GM19043 (cell line): ENCODE measurements around the gene CYP21A2.
"Not testable (repeated sequence)": the region's sequence is repeated elsewhere in the genome, so short reads cannot be mapped to it uniquely, and the experiment has no call there.

ENCODE experiments used
- ATAC-seq: cut with Tn5 transposase; IDR thresholded peaks from one replicate; pipeline ENCODE4 v1.9.1; 2021; ENCODE audit warnings: low read depth; ENCODE audit not compliant: unreplicated experiment

Gene CYP21A2

DNA sequence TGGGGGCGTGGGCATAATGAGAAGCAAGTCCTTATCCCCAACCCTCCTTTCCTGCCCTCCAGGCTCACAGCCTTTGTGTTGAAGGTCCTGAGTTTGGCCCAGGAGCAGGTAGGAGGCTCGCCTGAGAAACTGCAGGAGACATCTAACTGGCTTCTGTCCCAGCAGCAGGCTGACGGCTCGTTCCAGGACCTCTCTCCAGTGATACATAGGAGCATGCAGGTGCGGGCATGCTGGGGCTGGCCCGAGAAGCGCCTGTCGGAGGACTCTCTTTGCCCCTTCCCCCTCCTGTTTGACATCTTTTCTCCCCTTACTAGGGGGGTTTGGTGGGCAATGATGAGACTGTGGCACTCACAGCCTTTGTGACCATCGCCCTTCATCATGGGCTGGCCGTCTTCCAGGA is 9.6 kb upstream of the CYP21A2 start:
- not testable (repeated sequence) for ATAC-seq

DNA sequence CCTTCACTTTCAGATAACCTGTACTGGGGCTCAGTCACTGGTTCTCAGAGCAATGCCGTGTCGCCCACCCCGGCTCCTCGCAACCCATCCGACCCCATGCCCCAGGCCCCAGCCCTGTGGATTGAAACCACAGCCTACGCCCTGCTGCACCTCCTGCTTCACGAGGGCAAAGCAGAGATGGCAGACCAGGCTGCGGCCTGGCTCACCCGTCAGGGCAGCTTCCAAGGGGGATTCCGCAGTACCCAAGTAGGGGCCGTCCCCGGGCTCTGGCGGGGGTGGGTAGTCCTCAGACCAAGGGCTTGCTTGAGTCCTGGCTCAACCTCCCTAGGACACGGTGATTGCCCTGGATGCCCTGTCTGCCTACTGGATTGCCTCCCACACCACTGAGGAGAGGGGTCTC is 8.7 kb upstream of the CYP21A2 start:
- ATAC-seq = not testable (repeated sequence)

DNA sequence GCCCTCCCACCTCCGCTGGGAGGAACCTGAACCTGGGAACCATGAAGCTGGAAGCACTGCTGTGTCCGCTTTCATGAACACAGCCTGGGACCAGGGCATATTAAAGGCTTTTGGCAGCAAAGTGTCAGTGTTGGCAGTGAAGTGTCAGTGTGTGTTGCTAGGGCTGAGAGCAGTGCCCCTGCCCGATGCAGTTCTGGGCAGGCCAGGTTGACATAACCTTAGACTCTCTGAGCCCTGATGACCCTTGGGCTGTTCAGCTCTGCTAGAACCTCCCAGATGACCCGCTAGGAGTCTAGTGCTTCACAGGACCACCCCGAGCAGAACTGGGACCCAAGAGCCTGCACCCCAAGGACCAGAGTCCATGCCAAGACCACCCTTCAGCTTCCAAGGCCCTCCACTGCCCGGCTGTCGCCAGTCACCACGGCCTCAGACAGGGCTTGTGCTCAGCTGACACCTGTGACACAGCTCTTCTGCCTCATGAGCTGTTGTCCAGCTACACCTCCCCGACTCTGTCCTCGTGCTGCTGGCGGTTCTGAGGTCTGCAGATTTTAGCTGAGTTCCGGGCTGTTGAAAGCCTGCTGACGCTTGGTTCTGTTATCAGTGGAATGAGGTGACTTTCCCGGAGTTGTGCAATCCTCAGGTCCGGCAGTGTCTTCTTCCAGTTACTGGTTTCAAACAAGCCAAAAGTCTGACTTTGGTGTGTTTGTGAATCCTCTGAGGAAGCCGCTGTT is 2.8 kb upstream of the CYP21A2 start:
- not testable (repeated sequence) for ATAC-seq

DNA sequence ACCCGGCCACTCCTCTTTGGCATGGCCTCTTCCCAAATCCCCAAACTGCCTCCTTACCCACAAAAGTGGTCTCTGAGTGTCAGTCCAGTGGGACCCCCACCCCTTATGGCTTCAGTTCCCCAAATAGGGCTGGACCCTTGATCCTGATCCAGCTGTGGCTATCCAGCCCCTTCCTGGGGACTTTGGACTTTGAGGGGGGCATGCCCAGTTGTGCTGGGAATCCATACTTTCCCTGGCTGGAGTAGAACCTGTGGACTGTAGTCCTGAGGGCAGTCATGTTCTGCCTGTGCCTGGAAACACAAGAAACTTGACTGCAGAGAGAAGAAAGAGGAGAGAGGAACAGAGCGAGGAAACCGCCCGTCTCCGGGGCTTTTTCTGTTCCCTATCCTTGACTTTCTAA is 1.1 kb upstream of the CYP21A2 start:
- ATAC-seq = not testable (repeated sequence)

DNA sequence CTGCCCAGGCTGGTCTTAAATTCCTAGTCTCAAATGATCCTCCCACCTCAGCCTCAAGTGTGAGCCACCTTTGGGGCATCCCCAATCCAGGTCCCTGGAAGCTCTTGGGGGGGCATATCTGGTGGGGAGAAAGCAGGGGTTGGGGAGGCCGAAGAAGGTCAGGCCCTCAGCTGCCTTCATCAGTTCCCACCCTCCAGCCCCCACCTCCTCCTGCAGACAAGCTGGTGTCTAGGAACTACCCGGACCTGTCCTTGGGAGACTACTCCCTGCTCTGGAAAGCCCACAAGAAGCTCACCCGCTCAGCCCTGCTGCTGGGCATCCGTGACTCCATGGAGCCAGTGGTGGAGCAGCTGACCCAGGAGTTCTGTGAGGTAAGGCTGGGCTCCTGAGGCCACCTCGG is 663 bp downstream of the CYP21A2 start:
- not testable (repeated sequence) for ATAC-seq

DNA sequence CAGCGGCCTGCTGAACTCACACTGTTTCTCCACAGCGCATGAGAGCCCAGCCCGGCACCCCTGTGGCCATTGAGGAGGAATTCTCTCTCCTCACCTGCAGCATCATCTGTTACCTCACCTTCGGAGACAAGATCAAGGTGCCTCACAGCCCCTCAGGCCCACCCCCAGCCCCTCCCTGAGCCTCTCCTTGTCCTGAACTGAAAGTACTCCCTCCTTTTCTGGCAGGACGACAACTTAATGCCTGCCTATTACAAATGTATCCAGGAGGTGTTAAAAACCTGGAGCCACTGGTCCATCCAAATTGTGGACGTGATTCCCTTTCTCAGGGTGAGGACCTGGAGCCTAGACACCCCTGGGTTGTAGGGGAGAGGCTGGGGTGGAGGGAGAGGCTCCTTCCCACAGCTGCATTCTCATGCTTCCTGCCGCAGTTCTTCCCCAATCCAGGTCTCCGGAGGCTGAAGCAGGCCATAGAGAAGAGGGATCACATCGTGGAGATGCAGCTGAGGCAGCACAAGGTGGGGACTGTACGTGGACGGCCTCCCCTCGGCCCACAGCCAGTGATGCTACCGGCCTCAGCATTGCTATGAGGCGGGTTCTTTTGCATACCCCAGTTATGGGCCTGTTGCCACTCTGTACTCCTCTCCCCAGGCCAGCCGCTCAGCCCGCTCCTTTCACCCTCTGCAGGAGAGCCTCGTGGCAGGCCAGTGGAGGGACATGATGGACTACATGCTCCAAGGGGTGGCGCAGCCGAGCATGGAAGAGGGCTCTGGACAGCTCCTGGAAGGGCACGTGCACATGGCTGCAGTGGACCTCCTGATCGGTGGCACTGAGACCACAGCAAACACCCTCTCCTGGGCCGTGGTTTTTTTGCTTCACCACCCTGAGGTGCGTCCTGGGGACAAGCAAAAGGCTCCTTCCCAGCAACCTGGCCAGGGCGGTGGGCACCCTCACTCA is 1.4 kb downstream of the CYP21A2 start:
- ATAC-seq = not testable (repeated sequence)

DNA sequence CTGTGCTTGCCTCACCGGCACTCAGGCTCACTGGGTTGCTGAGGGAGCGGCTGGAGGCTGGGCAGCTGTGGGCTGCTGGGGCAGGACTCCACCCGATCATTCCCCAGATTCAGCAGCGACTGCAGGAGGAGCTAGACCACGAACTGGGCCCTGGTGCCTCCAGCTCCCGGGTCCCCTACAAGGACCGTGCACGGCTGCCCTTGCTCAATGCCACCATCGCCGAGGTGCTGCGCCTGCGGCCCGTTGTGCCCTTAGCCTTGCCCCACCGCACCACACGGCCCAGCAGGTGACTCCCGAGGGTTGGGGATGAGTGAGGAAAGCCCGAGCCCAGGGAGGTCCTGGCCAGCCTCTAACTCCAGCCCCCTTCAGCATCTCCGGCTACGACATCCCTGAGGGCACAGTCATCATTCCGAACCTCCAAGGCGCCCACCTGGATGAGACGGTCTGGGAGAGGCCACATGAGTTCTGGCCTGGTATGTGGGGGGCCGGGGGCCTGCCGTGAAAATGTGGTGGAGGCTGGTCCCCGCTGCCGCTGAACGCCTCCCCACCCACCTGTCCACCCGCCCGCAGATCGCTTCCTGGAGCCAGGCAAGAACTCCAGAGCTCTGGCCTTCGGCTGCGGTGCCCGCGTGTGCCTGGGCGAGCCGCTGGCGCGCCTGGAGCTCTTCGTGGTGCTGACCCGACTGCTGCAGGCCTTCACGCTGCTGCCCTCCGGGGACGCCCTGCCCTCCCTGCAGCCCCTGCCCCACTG is 2.3 kb downstream of the CYP21A2 start:
- not testable (repeated sequence) for ATAC-seq

DNA sequence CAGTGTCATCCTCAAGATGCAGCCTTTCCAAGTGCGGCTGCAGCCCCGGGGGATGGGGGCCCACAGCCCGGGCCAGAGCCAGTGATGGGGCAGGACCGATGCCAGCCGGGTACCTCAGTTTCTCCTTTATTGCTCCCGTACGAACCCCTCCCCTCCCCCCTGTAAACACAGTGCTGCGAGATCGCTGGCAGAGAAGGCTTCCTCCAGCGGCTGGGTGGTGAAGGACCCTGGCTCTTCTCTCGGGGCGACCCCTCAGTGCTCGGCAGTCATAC is 2.8 kb downstream of the CYP21A2 start:
- not testable (repeated sequence) for ATAC-seq

DNA sequence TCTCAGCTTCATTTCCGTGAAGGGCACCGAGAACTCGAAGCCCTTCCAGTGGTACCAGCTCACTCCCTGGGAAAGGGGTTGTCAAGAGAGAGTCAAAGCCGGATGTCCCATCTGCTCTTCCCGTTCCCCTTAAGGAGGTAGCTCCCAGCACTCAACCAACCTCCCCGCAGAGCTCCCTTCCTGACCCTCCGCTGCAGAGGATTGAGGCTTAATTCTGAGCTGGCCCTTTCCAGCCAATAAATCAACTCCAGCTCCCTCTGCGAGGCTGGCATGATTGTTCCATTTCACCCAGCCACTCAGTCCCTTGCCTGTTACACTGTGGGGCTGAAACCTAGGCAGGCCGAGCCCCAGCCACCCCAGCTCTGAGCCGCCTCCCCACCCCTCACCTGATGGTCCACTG is 3.2 kb downstream of the CYP21A2 start:
- not testable (repeated sequence) for ATAC-seq

DNA sequence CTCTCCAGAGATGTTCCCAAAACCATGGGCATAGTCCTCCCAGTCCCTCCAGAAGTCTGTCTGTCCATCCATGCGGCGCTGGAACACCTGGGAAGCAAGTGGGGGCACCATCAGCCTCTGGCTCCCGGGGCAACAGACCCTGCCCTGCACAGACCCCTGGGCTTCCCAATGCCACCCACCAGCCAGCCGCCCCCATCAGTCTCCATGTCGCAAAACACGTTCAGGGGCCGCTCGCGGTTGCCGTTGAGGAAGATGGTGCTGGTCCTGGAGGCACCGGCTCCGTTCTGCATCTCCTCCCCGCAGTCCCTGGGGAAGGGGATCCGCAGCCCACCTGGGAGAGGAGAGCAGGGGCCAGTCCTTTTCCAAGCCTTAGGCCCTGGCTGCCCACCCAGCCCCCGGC is 4.1 kb downstream of the CYP21A2 start:
- ATAC-seq = not testable (repeated sequence)

DNA sequence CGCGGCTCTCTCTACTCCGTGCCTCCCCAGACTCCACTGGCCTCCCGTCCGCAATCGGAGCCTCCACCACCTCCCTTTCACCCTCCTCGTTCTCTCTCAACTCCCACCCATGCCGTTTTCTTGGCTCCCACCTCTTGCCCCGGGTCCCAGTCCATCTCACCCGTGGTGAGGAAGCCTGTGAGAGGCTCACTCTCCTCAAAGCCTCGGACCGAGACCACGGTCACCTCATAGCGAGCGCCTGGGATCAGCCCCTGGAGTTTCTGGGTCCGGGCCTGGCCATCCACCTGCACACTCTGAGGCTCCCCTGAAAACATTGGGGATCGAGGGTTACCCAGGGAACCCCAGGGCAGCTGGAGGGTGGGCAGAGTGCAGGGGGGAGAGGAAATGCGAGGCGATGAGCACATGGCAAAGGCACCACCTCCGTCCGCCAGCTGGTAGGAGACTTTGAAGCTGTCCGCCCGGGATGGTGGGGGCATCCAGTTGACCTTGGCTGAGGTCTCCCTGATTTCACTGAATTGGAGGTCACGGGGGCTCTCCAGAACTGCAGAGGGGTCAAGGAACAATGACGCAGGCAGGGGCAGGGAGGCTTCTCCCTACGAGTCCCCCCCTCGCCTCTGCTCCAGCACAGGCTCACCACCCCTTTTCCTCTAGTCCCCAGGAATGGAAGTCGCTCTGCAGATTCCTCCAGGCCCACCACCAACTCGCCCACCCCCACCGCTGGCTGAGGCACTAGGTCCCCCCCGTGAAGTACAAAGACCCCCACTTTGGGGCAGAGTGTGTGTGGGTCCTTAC is 5.6 kb downstream of the CYP21A2 start:
- ATAC-seq = not testable (repeated sequence)

DNA sequence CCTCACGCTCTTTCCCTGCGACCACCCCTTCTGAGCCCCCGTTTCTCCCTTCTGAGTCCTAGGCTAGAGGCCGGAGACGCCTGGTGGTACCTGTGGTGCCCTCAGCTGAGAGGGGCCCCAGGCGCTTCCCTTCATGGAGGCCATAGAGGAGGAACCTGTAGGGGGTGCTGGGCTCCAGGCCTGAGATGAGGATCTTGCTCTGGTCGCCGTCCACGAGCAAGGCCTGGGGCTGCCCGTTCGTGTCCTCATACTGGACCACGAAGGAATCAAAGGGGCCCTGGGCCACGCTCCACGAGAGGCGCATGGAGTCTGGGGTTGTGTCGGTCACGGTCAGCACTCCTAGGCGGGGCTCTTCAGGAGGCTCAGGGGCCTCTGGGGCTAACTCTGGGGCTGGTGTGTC is 6.7 kb downstream of the CYP21A2 start:
- ATAC-seq = not testable (repeated sequence)

DNA sequence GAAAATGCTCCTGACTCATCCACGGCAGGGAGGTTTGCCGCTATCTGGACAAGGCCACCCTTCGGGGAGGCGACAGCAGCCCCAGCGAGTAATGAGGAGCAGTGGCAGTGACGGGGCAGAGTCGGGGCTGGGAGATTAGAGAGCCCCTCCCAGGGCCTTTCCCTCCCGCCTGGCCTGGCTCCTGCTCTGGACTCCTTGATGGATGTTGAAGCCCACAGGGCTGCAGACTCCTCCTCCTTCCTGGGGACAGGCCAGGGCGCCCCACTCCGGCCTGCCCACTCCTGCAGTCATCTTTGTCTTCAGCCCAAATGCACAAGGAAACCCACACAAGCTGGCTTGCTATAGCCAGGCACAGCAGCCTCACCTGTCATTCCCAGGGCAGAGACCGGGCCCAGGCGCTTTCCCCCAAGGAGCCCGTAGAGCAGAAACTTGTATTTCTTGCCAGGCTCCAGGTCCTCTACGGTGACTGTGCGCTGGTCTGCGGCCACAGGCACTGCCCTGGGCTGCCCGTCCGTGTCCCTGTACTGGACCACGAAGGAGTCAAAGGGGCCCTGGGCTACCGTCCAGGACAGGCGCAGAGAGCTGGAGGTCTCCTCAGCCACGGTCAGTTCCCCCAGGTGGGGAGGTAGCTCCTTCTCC is 7.7 kb downstream of the CYP21A2 start:
- no peak for ATAC-seq

DNA sequence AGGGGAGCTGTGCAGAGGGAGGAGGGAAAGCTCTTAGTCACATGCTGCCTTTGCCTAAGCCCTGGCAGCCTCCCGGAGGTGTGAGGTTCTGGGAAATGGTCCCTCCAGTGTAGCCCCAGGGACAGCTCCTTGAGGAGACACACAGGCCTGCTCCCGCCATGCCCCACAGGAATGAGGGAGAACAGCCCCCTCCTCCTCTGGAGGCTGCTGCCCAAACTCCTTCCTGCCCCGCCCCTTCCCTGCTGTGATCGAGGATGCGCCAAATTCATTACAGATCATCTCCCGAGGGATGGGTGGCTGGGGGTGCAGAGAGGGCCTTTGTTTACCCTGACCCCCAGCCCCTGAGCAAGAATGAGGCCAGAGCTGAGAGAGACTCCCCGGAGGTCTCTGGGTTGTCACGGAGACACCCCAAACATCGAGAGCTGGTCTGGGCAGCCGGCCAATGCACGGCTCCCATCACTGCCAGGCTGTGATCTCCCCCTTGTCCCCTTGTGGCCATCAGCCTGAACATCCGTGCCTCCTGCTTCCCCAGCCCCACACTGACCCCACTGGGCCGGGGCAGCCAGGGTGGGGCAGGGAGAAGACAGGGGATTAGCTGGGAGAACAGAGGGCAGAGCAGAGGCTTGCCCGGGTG is 8.4 kb downstream of the CYP21A2 start:
- ATAC-seq = no peak

DNA sequence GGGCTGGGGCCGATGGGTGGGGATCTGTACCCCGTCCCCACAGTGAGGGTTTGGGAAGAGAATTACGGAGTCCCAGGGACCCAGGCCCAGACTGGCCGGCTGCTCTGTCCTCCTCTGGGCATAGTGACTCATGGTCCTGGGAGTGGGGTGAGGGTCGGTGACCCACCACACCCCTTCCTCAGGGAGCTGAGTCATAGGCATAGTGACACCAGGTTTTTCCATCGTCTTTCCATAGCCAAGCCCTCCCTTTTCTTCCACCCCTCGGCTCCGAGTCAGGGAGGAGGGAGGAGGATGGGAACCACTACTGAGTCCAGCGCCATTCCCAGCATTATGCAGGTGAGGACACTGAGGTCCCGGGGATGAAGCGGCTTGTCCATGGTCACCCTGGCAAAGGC is 8.9 kb downstream of the CYP21A2 start:
- ATAC-seq = no peak

DNA sequence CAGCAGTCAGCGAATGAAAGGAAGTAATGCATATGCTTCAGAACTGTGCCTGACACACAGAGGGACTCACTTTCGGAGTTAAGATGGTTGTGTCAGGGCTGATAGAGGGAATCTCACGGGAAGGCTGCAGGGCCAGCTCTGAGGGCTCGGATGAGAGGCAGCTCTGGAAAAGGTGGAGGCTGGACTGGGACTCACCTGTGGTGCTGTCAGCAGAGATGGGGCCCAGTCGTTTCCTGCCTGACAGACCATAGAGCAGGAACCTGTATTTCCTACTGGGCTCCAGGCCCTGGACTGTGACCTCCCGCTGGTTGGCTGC is 9.3 kb downstream of the CYP21A2 start:
- ATAC-seq = no peak

DNA sequence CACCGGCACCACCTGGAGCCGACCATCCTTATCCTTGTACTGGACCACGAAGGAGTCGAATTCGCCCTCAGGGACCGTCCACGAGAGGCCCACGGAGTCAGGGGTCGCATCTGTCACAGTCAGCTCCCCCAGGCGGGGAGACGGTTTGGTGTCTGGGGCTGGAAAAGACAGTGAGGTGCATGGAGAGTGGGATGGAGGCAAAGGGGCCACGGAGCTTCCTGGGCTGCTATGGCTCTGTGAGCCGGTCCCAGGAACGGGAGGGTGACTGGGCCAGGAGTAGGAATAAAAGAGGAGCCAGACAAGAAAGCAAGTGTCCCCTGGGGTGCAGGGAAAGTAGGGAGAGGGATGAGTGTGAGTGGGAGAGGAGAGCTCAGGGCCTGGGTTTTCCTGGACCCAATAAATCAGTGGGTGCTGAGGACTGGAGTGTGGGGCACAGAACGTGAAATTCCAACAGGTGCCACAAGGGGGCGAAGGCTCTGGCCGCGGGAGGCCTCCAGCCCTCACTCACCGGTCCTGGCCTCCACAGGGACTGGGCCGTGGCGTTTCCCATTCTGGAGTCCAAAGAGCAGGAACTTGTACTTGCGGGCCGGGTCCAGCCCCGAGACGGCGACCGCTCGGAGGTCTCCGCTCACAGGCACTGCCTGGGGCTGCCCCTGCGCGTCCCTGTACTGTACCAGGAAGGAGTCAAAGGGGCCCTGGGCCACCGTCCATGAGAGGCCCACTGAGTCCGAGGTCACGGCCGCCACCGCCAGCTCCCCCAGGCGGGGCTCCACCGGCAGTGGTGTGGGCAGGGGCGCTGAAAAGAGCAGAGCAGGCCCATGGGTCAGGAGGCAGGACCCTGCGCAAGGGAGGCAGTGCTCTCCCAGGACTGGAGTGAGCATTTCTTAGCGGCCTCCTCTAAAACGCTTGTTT is 9.9 kb downstream of the CYP21A2 start:
- no peak for ATAC-seq

DNA sequence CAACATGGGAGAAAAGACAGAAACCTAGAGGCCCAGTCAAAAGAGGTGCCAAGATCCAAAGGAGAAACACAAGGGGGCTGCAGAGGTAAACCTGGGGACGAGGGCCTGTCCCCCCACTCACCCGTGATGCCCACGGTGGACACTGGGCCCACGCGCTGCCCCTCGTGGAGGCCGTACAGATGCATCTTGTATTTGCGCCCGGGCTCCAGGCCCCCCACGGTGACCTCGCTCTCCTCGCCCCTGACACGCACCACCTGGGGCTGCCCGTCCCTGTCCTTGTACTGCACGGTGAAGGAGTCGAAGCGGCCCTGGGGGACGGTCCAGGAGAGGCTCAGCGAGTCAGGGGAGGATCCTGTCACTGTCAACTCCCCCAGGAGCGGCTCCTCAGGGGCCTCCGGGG is 10.9 kb downstream of the CYP21A2 start:
- not testable (repeated sequence) for ATAC-seq

DNA sequence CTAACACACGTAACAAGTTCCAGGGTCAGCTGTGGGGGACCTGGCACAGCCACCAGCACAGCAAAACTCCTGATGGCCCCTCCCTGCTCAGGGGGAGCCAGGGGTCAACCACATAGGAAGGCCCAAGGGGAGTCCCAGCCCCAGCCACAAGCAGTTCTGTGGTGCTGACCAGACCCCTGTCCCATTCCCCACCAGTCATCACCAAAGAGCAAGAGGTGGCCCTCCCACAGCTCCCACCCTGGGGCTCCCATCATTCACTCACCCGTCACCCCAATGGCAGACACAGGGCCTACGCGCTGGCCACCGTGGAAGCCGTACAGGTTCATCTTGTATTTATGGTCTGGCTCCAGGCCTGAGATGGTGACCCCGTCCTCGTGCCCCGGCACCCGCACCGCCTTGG is 11.5 kb downstream of the CYP21A2 start:
- not testable (repeated sequence) for ATAC-seq
